Activated CD4-positive, alpha-beta T cell treated with anti-CD3 and anti-CD28 coated beads for 36 hours (primary cell): Measurements from ENCODE around the gene RASD2. TPM values are rescaled to one million over a fixed set of nuclear protein-coding genes. Genes with fewer than 3 reads are reported as not detected.
"Not testable (repeated sequence)": the region's sequence is repeated elsewhere in the genome, so short reads cannot be mapped to it uniquely, and the experiment has no call there.

Experiments
- ATAC-seq: fragments of 200-7000 bp; cut with Tn5 transposase; one replicate; pipeline ENCODE4 v1.10.0; 2021; ENCODE audit warnings: mild to moderate bottlenecking, moderate library complexity
- CTCF ChIA-PET: fragments of 350-600 bp; sonication (Branson Sonifier 250); formaldehyde crosslinking; loops from one replicate; lab custom pipeline; 2021; ENCODE audit warnings: antibody characterized with exemption; lab: Charles Lee
- POLR2A ChIA-PET: fragments of 350-600 bp; sonication (Branson Sonifier 250); formaldehyde crosslinking; loops from one replicate; lab custom pipeline; 2021; ENCODE audit warnings: antibody characterized with exemption, inconsistent platforms; lab: Charles Lee
- DNase-seq: peaks from one replicate; pipeline ENCODE4 v3.0.0-alpha.2; 2020
- H3K27ac Mint-ChIP-seq: one replicate; pipeline ENCODE4 v1.8.0; 2021; ENCODE audit warnings: mixed read lengths
- H3K27me3 Mint-ChIP-seq: one replicate; pipeline ENCODE4 v1.8.0; 2021; ENCODE audit warnings: mixed read lengths
- H3K36me3 Mint-ChIP-seq: one replicate; pipeline ENCODE4 v1.8.0; 2021; ENCODE audit warnings: low read depth, mixed read lengths
- H3K4me1 Mint-ChIP-seq: one replicate; pipeline ENCODE4 v1.8.0; 2021; ENCODE audit warnings: mixed read lengths
- H3K4me3 Mint-ChIP-seq: one replicate; pipeline ENCODE4 v1.8.0; 2021; ENCODE audit warnings: mild to moderate bottlenecking, moderate library complexity, mixed read lengths
- H3K9me3 Mint-ChIP-seq: one replicate; pipeline ENCODE4 v1.8.0; 2021; ENCODE audit warnings: low read depth, mixed read lengths
- intact Hi-C, 2 experiments: fragments of 100-400 bp; cut with DNase I in 1 of 2; cut with micrococcal nuclease in 1 of 2; formaldehyde crosslinking; loops; one replicate each; pipeline versions ENCODE4 v1.14.2 to v1.15.1; 2022 to 2024; cut with DNase I, micrococcal nuclease
- total RNA-seq, 2 experiments: library from RNA; stranded (reverse); gene quantifications; one replicate each; pipeline ENCODE4 v1.2.3, GENCODE V29; 2021

Gene RASD2
- total RNA-seq, 2 experiments from 2014 or later: 0.09 TPM

- H3K4me1 Mint-ChIP-seq, intact Hi-C loops, DNase-seq, ATAC-seq, H3K27me3 Mint-ChIP-seq, H3K4me3 Mint-ChIP-seq, H3K36me3 Mint-ChIP-seq, POLR2A ChIA-PET, H3K27ac Mint-ChIP-seq, H3K9me3 Mint-ChIP-seq: not testable (repeated sequence)
- CTCF ChIA-PET: interaction anchor here (0.6 kb wide), 1 partner anchor 80 kb away, joined by 3 read pairs; no protein-coding TSS in a partner anchor
These were observed 32.8 kb upstream of the RASD2 start for GRCh38 chr22:35507851-35508250.

DNA sequence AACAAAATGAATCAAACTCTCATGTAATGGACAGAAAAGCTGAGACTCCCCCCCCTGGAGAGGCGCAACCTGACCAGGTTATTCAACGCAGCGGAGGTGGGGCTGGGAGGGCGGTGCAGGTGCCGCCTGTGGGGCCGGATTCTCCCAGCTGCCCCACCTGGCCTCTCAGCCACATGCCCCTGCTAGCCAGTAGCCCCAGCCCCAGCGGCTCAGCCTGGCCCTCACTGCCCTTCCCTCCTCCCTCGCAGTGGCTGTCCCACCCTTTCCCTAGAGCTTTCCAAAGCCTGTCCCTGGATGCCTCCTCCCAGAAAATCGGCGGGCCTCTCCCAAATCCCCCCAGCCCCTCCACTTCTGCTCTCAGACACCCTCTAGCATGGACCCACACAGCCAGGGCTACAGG is 31.2 kb upstream of the RASD2 start:
- ATAC-seq (no peak), DNase-seq (no peak)
- ChIA-PET CTCF (no interaction called here), POLR2A (no interaction called here)
- no peak overlapping the region for H3K4me3 Mint-ChIP-seq
- H3K9me3 Mint-ChIP-seq: no peaks in the 10 kb centered on the region
- H3K4me1 Mint-ChIP-seq: no peaks in the 10 kb centered on the region
- intact Hi-C loops: no loop called here
- peaks cover 7% of the 10 kb centered on the region for H3K27me3 Mint-ChIP-seq
- no peaks in the 10 kb centered on the region for H3K36me3 Mint-ChIP-seq
- no peak overlapping the region for H3K27ac Mint-ChIP-seq

DNA sequence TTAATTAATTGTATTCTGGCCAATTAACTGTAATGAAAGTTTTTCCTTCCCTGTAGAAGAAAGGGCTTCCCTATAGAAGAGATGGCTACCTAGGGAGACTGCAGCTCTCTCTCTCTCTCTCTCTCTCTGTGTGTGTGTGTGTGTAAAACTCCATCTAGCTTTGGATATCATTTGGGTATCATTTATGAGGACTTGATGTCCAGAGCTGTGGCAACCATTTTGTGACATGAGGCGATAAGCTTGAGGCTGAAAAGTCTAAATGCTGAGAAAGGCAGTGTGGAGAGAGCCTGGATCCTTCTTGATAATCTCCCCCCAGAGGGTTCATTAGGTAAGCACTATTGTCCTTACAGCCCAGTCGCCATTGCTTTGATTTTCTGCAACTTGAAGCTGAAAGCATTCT is 30.7 kb upstream of the RASD2 start:
- Mint-ChIP-seq H3K36me3 (no peaks in the 10 kb centered on the region), H3K27me3 (peaks cover 7% of the 10 kb centered on the region), H3K9me3 (no peaks in the 10 kb centered on the region), H3K27ac (no peak overlapping the region), H3K4me1 (no peaks in the 10 kb centered on the region), H3K4me3 (no peak overlapping the region)
- DNase-seq (no peak), ATAC-seq (no peak)
- ChIA-PET POLR2A (no interaction called here), CTCF (no interaction called here)
- intact Hi-C loops: no loop called here

DNA sequence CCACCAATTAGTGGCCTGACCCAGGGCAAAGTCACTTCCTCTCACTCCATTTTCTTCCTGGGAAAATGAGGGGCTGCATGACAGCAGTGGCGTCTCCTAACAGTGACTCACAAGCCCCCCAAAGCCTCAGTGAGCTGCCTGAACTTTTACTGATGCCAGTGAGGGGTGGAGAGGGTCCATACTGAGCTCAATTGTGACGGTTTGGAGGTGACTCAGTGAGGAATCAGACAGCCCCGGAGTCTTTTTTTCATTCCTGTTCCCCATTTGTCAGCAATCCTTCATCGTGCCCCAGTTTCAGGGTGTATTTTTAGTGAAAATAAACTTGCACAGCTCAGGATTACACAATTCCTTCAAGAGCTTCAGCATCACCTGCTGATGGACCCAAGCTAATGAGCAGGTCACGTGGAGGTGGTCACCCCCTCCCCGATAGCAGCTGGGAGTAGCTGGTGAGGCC is 30.1 kb upstream of the RASD2 start:
- Mint-ChIP-seq H3K27me3 (peaks cover 7% of the 10 kb centered on the region), H3K27ac (no peak overlapping the region), H3K4me1 (no peaks in the 10 kb centered on the region), H3K4me3 (no peak overlapping the region), H3K36me3 (no peaks in the 10 kb centered on the region), H3K9me3 (no peaks in the 10 kb centered on the region)
- ATAC-seq (no peak), DNase-seq (no peak)
- ChIA-PET CTCF (interaction anchor here (0.9 kb wide), 1 partner anchor 325 kb away, joined by 3 read pairs; no protein-coding TSS in a partner anchor), POLR2A (interaction anchor here (0.6 kb wide), 1 partner anchor 19 kb away, joined by 3 read pairs; no protein-coding TSS in a partner anchor)
- intact Hi-C loops: no loop called here

DNA sequence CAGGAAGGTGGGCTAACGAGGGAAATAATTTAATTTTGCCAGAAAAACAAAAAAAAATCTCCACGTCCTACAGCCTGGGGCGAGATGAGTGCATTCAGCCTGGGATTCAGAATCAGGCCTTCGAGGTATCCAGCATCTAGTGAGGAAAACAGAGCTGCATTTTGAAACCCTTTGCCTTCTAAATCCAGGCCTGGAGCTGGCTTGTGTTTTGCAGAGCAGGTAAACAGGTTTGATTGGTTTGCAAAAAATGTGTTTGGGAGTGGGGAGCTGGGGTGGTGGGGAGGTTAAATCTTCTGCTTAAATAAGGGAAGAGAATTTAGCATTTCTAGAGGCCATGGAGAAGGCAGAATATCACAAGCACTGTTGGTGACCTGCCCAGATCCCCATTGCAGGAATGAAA is 29.7 kb upstream of the RASD2 start:
- Mint-ChIP-seq H3K27ac (no peak overlapping the region), H3K9me3 (no peaks in the 10 kb centered on the region), H3K27me3 (peaks cover 7% of the 10 kb centered on the region), H3K4me3 (no peak overlapping the region), H3K4me1 (no peaks in the 10 kb centered on the region), H3K36me3 (no peaks in the 10 kb centered on the region)
- CTCF ChIA-PET: interaction anchor here (0.7 to 0.9 kb wide), 2 partner anchors 325 to 669 kb away, joined by 3 read pairs; no protein-coding TSS in a partner anchor
- POLR2A ChIA-PET: interaction anchor here (0.6 kb wide), 1 partner anchor 19 kb away, joined by 3 read pairs; no protein-coding TSS in a partner anchor
- DNase-seq (no peak), ATAC-seq (no peak)
- intact Hi-C loops: no loop called here

GRCh38 chr22:35514366-35514765 is 26.3 kb upstream of the RASD2 start:
- CTCF ChIA-PET: no interaction called here
- no peak overlapping the region for H3K4me3 Mint-ChIP-seq

GRCh38 chr22:35515952-35516351 is 24.7 kb upstream of the RASD2 start:
- H3K27ac Mint-ChIP-seq, H3K9me3 Mint-ChIP-seq, ATAC-seq, intact Hi-C loops, H3K4me3 Mint-ChIP-seq, H3K36me3 Mint-ChIP-seq, POLR2A ChIA-PET, CTCF ChIA-PET, H3K4me1 Mint-ChIP-seq, DNase-seq: not testable (repeated sequence)
- H3K27me3 Mint-ChIP-seq: peaks cover 21% of the 10 kb centered on the region

More at GRCh38 chr22:35514366-35514765, 26.3 kb upstream of the RASD2 start:
- ATAC-seq: no peak
- H3K9me3 Mint-ChIP-seq: no peaks in the 10 kb centered on the region
- H3K36me3 Mint-ChIP-seq: no peaks in the 10 kb centered on the region
- H3K27ac Mint-ChIP-seq: no peak overlapping the region
- POLR2A ChIA-PET: no interaction called here
- no peaks in the 10 kb centered on the region for H3K4me1 Mint-ChIP-seq
- H3K27me3 Mint-ChIP-seq: peaks cover 17% of the 10 kb centered on the region
- intact Hi-C loops: no loop called here
- no peak for DNase-seq

DNA sequence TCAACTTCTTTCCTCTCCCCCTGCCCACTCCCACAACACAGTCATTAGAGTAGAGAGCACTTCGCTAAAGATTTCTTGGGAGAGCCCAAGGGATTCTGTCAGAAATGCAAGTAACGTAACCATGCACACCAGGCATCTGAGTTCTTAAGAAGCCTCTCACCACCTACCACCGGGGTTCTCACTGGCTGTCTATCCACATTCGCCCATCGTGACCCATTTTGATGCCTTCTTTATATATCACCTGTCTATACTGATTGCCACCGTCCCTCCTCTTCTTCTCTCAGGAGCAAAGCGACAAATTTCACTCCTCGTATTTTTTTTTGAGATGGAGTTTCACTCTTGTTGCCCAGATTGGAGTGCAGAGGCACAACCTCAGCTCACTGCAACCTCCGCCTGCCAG is 23.9 kb upstream of the RASD2 start:
- POLR2A ChIA-PET: interaction anchor here (0.7 kb wide), 1 partner anchor 20 kb away, joined by 4 read pairs; no protein-coding TSS in a partner anchor
- H3K27ac Mint-ChIP-seq: no peak overlapping the region
- no peaks in the 10 kb centered on the region for H3K4me1 Mint-ChIP-seq
- no peak for DNase-seq
- no peak overlapping the region for H3K4me3 Mint-ChIP-seq
- H3K9me3 Mint-ChIP-seq: no peaks in the 10 kb centered on the region
- ATAC-seq: no peak
- H3K27me3 Mint-ChIP-seq: peaks cover 26% of the 10 kb centered on the region
- intact Hi-C loops: no loop called here
- CTCF ChIA-PET: no interaction called here
- H3K36me3 Mint-ChIP-seq: no peaks in the 10 kb centered on the region

GRCh38 chr22:35517207-35517606 is 23.4 kb upstream of the RASD2 start:
- H3K27me3 Mint-ChIP-seq: peaks cover 31% of the 10 kb centered on the region
- ChIA-PET POLR2A (interaction anchor here (0.7 kb wide), 1 partner anchor 21 kb away, joined by 4 read pairs; no protein-coding TSS in a partner anchor), CTCF (interaction anchor here (0.7 kb wide), 1 partner anchor 188 kb away, joined by 3 read pairs; no protein-coding TSS in a partner anchor)
- no peak for ATAC-seq
- no peaks in the 10 kb centered on the region for H3K9me3 Mint-ChIP-seq
- intact Hi-C loops: no loop called here
- no peaks in the 10 kb centered on the region for H3K36me3 Mint-ChIP-seq
- H3K27ac Mint-ChIP-seq: no peak overlapping the region
- DNase-seq: no peak
- H3K4me3 Mint-ChIP-seq: no peak overlapping the region
- H3K4me1 Mint-ChIP-seq: no peaks in the 10 kb centered on the region

DNA sequence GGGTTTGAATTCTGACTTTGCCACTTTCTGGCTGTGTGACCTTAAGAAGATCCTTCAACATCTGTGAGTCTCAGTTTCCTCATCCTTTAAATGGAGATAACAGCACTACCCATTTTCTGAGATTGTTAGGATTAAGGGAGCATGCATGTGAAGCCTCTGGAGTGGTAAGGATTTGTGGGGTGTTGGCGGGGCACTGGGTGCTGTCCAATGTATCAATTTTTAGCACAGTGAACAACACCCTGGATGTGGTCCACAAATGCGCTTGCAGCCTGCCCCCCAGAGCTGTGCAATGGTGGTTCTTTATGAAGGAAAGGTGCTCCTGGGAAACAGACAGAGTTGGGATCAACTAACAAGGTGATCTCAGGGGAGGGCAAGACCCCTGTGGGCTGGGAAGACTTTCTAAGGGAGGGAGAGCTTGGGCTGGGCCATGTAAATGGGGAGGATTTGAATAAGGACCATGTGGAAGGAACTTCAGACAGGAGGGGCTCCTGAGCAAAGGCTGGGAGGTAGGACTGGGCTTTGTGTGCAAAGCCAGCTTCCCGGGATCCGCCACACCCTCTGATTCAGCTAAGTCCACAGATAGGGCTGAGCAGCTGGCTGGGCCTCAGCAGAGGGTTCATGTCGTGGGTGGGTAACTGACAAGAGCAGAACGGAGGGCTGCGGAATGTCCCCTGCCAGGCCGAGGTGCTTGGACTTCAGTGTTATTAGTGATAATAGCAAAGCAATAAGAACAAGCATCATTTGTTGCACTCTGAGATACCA is 22.7 kb upstream of the RASD2 start:
- no peak overlapping the region for H3K27ac Mint-ChIP-seq
- POLR2A ChIA-PET: no interaction called here
- DNase-seq: no peak
- H3K9me3 Mint-ChIP-seq: no peaks in the 10 kb centered on the region
- H3K27me3 Mint-ChIP-seq: peaks cover 36% of the 10 kb centered on the region
- H3K36me3 Mint-ChIP-seq: no peaks in the 10 kb centered on the region
- H3K4me3 Mint-ChIP-seq: no peak overlapping the region
- intact Hi-C loops: no loop called here
- no peaks in the 10 kb centered on the region for H3K4me1 Mint-ChIP-seq
- CTCF ChIA-PET: interaction anchor here (0.7 kb wide), 1 partner anchor 188 kb away, joined by 3 read pairs; no protein-coding TSS in a partner anchor
- ATAC-seq: no peak

DNA sequence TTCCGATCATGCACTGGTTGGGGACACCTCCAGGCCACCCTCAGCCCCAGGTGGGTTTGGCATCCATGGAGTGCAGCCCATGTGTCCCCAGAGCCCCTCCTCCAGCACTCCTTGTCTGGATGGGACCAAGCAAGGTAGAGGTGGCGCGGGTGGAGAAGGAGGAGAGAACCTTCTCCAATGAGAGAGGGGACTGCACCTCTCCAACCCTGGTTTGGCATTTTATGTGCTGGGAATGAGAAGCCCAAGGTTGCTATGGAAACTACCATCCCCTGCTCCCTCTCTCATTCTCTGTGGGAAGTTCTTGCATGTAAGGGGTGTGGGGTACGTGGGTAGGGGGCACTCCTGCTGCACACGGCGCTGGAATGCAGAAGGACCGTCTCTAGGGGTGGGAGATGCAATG is 21.8 kb upstream of the RASD2 start:
- Mint-ChIP-seq H3K9me3 (no peaks in the 10 kb centered on the region), H3K36me3 (no peaks in the 10 kb centered on the region), H3K27ac (no peak overlapping the region), H3K4me3 (no peak overlapping the region), H3K27me3 (peaks cover 34% of the 10 kb centered on the region), H3K4me1 (no peaks in the 10 kb centered on the region)
- intact Hi-C loops: no loop called here
- ChIA-PET CTCF (no interaction called here), POLR2A (no interaction called here)
- DNase-seq (no peak), ATAC-seq (no peak)
